ENCODE measurements around the gene RNMT. TPM values are rescaled to one million over a fixed set of nuclear protein-coding genes. Genes with fewer than 3 reads are reported as not detected.

The RNMT gene
- total and polyA plus RNA-seq, 11 donors: 14.8 to 38.0 (median 22.3) TPM

DNA sequence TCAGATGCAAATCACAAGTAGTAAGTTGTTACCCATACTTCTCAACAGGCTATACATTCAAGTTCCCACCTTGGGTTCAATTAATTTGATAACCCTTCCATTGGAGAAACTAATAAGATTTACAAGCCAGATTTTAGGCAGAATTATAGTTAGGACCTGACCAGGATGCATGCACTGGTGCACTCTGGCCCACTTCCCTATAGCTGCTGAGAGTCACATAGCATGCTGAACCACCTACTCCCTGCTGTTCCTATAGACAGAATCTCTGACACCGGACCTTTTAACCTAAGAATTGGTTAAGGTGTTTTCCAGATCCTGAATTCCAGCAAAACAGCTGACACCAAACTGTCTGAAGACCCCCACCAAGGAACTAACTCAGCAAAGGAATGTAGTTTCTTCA is 26.3 kb upstream of the RNMT start:
- peaks cover 0 to 56% (median 13%) of the 10 kb centered on the region in 12 donors for H3K9me3 ChIP-seq
- intact Hi-C loops (cut with DNase I): no loop called here
- TF ChIP-seq, protein P1, sequence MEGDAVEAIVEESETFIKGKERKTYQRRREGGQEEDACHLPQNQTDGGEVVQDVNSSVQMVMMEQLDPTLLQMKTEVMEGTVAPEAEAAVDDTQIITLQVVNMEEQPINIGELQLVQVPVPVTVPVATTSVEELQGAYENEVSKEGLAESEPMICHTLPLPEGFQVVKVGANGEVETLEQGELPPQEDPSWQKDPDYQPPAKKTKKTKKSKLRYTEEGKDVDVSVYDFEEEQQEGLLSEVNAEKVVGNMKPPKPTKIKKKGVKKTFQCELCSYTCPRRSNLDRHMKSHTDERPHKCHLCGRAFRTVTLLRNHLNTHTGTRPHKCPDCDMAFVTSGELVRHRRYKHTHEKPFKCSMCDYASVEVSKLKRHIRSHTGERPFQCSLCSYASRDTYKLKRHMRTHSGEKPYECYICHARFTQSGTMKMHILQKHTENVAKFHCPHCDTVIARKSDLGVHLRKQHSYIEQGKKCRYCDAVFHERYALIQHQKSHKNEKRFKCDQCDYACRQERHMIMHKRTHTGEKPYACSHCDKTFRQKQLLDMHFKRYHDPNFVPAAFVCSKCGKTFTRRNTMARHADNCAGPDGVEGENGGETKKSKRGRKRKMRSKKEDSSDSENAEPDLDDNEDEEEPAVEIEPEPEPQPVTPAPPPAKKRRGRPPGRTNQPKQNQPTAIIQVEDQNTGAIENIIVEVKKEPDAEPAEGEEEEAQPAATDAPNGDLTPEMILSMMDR (IDR thresholded peaks at IDR 0.05): no peak
- TF ChIP-seq POLR2A (IDR thresholded peaks at IDR 0.05): no peak
- no peak overlapping the region for H3K4me3 ChIP-seq
- no peaks in the 10 kb centered on the region for H3K27me3 ChIP-seq
- no peaks in the 10 kb centered on the region for H3K4me1 ChIP-seq
- no peak for DNase-seq
- no peak overlapping the region for H3K27ac ChIP-seq
- H3K36me3 ChIP-seq: peaks cover 0 to 4% (median 0%) of the 10 kb centered on the region in 9 donors
- WGBS, 4 donors: 96 to 100% (median 99%) methylated on average over 1 of the region's 1 CpG
- no peak for ATAC-seq

DNA sequence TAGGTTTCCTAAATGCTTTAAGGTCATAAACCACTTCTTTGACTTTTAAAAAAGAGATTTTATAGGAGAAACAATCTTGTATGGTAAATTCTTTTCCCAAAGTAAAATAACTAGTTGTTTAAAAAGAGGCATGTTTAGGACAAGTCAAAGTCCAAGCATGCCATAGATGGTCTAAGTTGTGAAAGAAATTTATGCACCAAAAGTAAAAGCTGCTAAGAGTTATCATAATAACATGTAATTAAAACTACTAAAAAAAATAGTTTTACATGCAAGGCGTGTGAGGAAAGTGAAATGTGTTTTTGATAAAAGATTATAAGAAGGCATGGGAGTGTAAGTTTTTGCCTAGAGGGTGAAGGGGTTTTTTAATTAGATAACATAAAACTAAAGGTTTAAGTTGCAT is 22.6 kb upstream of the RNMT start:
- Histone ChIP-seq H3K27ac (no peak overlapping the region), H3K27me3 (no peaks in the 10 kb centered on the region), H3K36me3 (peaks cover 0 to 4% (median 0%) of the 10 kb centered on the region in 9 donors), H3K4me3 (no peak overlapping the region), H3K4me1 (peaks cover 0 to 14% (median 1%) of the 10 kb centered on the region in 12 donors), H3K9me3 (peaks cover 0 to 51% (median 13%) of the 10 kb centered on the region in 12 donors)
- intact Hi-C loops (cut with DNase I): no loop called here
- DNase-seq (no peak), ATAC-seq (no peak)
- 95 to 98% (median 96%) methylated on average over 1 of the region's 1 CpG for WGBS, 4 donors
- no peak for TF ChIP-seq POLR2A (IDR thresholded peaks at IDR 0.05)
- TF ChIP-seq, protein P1 (IDR thresholded peaks at IDR 0.05): no peak

DNA sequence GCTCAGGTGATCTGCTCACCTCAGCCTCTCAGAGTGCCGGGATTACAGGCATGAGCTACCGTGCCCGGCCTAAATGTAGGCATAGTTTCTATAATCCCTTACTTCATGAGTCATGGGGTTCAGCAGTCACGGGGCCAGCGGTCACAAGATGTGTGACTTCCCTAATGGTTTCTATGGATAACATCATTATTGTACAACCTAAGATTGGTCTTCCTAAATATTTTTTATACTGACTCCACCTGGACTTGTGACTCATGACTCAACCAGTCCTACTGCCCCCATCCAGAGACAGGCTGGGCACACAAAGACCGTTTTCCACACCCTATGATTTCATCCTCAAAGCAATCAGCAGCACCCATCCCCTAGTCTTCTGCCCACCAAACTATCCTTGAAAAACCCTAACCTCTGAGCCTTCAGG is 16.1 kb upstream of the RNMT start:
- H3K36me3 ChIP-seq: no peaks in the 10 kb centered on the region
- 76 to 89% (median 84%) methylated on average over 6 of the region's 6 CpGs for WGBS, 4 donors
- H3K27ac ChIP-seq: no peak overlapping the region
- DNase-seq: no peak
- TF ChIP-seq POLR2A (IDR thresholded peaks at IDR 0.05): no peak
- TF ChIP-seq, protein P1 (IDR thresholded peaks at IDR 0.05): no peak
- no peak for ATAC-seq
- intact Hi-C loops (cut with DNase I): loop anchor here in 1 of 10 donors (10.0 kb wide), 1 partner anchor 126 kb away; no protein-coding TSS in a partner anchor
- no peak overlapping the region for H3K4me3 ChIP-seq
- H3K27me3 ChIP-seq: no peaks in the 10 kb centered on the region
- H3K9me3 ChIP-seq: peaks cover 0 to 3% (median 0%) of the 10 kb centered on the region in 12 donors
- peaks cover 0 to 67% (median 9%) of the 10 kb centered on the region in 12 donors for H3K4me1 ChIP-seq

DNA sequence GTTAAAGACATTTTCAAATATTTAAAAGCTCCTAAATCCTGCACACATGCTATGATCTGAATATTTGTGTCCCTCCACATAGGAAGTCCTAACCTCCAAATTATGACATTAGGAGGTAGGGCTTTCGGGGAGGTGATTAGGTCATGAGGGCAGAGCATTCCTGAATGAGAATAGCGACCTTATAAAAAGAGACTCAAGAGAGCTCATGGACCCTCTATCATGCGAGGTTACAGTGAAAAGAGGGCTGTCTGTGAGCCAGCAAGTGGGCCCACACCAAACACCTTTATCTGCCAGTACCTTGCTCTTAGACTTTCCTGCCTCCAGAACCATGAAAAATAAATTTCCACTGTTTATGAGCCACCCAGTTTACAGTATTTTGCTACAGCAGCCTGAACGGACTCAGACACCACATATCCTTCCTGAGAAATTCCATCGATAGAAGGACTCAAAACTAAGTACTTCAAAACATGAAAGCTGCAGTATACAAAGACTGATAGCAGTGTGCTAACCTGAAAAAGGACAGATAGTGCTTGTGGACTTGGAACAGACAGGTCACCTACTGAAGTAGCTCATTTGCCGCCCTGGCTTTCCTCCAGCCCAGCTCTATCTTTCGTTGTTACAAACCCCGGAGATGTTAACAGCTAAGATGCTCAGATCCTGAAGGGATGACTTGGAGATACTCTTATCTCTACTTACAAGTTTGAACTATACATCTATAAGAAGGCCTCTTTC is 13.9 kb upstream of the RNMT start:
- Histone ChIP-seq H3K4me3 (no peak overlapping the region), H3K36me3 (no peaks in the 10 kb centered on the region), H3K4me1 (peaks cover 0 to 66% (median 9%) of the 10 kb centered on the region in 12 donors), H3K27ac (peak overlapping the region in 5 of 12 donors; percentile 2 to 43 (median 15)), H3K9me3 (peaks cover 0 to 2% (median 0%) of the 10 kb centered on the region in 12 donors), H3K27me3 (no peaks in the 10 kb centered on the region)
- ATAC-seq (peak in 3 of 4 donors; percentile 30 to 46 (median 40)), DNase-seq (no peak)
- intact Hi-C loops (cut with DNase I): loop anchor here in 1 of 10 donors (10.0 kb wide), 1 partner anchor 128 kb away; no protein-coding TSS in a partner anchor
- 41 to 65% (median 52%) methylated on average over 8 of the region's 8 CpGs for WGBS, 4 donors
- no peak for TF ChIP-seq POLR2A (IDR thresholded peaks at IDR 0.05)
- TF ChIP-seq, protein P1 (IDR thresholded peaks at IDR 0.05): no peak

Data from heart left ventricle (tissue), 16 donors.